ACHN (cell line): ENCODE data around the gene MAST3.

Experiments
- DNase-seq: peaks from one replicate; pipeline ENCODE4 v3.0.0-alpha.2; 2015
- in situ Hi-C: cut with HindIII; loops from 2 replicates; pipeline ENCODE4 v1.10.0; 2017; ENCODE audit warnings: low sequenced_read_pairs, low pct_ligation_motif_present, low pct_unique_long_range_greater_than_20kb

Gene MAST3

DNA sequence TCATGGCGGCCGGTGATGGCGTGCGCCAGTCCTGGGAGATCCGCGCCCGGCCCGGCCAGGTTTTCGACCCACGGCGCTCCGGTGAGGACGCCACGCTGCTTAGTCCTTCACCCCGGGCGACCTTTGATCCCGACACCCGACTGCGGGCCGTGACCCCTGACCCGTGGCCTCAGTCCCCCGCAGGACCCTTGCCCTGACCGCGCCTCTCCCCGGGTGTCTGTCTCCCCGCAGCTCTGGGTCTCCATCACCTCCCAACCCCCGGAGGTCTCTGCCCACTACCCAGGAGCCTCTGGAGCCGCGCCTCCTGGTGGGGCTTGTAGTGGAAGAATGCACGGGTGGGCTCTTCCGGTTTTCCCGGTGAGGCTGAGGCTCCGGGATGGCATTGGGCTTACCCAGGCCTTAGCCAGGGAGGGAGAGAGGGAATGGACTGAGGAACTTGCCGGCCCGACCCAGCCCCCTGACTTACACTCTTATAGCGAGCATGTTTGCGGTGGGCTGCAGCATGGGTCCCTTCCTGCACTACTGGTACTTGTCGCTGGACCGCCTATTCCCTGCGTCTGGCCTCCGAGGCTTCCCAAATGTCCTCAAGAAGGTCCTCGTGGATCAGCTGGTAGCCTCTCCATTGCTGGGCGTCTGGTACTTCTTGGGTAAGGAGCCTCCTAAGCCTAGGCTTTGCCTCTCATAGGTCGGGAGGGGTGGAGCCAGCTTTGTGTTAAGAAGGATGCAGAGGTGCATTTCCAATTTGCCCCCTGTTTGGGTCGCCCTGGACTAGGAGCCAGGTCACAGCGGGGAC, 96.0 kb downstream of the MAST3 start:
- in situ Hi-C loops, result no loop called here
- DNase-seq, result no peak

DNA sequence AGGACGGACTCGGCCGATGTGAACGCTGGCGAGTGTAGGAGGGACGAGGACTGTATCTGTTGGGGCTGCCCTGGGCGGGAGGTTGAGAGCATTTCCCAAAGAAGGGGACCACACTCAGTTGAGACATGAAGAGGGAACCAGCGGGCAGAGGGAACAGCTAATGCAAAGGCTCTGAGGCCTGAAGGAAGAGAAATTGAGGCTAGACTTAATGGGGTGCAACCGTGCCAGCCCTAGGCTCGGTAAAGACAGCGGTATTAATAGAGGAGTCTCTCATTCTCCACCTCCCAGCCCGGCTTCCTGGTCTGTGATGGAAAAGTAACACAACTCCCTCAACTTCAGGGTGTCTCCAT, 96.6 kb downstream of the MAST3 start:
- in situ Hi-C loops, result no loop called here
- no peak for DNase-seq

DNA sequence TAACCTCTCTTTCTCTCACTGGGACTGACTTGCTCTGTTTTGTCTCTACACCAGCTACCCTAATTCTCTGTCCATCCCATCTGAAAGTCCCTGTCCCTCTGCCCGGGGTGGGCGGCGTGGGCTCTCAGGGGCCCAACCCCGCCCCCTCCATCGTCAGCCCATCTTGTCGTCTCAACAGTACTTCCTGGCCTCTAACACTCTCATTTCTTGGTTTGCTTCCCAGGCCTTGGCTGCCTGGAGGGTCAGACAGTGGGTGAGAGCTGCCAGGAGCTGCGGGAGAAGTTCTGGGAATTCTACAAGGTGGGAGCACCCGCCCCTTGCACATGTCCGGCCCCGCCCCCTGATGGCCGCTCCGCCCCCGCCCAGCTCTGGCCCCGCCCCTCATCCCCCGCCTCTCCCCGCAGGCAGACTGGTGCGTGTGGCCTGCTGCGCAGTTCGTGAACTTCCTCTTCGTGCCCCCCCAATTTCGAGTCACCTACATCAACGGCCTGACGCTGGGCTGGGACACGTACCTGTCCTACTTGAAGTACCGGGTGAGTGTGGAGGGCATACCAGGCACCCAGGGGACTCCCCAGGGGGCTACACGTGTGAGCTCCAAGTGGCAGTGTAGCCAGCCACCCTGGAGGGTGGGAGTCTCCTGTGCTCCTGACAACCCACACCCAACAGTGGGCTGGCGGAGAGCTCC, 97.1 kb downstream of the MAST3 start:
- no peak for DNase-seq
- in situ Hi-C loops, result no loop called here

DNA sequence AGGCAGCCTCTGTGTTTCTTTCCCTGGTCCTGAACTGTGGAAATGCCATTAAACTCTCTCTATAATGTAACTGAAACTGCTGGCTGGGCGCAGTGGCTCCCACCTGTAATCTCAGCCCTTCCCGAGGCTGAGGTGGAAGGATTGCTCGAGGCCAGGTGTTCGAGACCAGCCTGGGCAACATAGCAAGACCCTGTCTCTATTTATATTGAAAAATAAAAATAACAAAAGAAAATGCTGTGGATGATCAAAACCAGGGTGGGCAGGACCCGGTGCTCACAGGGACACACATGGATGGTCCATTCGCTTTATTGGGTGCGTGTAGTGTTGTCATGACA, 98.9 kb downstream of the MAST3 start:
- no peak for DNase-seq

DNA sequence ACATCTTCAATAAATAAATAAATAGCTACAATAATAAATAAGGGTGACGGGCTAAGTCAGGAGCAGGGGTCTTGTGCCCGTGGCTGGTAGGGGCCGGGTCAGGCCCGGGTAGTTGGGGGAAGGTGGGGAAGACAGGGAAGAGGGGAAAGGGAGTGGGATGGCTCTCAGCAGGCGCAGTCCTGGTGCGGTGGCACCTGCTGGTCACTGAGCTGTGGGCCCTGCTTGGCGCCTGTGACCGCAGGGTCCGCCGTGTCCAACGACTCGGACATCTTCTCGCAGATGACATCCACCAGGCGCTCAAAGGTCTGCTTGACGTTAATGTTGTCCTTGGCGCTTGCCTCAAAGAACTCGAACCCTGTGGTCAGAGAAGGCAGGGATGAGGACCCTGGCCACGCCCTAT, 99.7 kb downstream of the MAST3 start:
- in situ Hi-C loops, result no loop called here
- DNase-seq, result no peak

More for the DNA sequence above, 98.9 kb downstream of the MAST3 start:
- in situ Hi-C loops, result no loop called here

DNA sequence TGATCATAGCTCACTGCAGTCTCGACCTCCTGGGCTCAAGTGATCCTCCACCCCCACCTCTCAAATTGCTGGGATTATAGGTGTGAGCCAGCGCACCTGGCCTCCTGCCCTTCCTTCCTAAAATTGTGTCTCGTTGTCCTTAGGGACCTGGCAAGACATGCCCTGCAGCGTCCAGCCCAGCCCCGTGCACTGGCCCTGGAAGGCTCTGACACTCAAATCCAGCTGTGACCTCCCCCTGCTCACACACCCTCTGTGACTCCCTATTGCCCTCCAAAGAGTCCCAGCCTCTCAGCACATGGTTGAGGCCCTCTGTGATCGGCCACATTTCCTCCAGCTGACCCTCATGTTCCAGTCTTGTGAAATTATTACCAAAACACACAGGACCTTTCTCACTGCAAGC, 100.4 kb downstream of the MAST3 start:
- DNase-seq, result no peak
- in situ Hi-C loops, result no loop called here

DNA sequence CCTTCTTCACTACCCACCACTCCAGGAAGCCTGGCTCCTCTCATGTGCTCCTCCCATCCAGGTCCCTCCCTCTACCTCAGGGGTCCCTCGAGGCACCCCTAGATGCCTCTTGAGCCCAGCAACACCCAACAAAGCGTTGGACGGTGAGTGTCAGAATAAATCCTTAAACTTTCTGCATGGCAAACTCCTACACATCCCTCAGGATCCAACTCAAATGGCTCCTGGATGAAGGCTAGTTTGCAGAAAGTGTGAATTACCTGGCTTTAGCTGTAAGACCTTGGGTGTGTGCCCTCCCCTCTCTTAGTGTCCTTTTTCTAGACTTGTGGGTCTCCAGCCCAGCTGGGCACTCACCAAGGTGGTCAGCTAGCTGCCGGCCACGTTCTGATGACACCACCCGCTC, 100.8 kb downstream of the MAST3 start:
- in situ Hi-C loops, result no loop called here

More for the DNA sequence above, 100.8 kb downstream of the MAST3 start:
- no peak for DNase-seq
